K562 (cell line): Measurements from ENCODE around the gene TEX101. TPM values are rescaled to one million over a fixed set of nuclear protein-coding genes. Genes with fewer than 3 reads are reported as not detected.

Experiments used
- ATAC-seq: fragments of 200-7000 bp; cut with Tn5 transposase; 3 replicates; pipeline ENCODE4 v1.9.1; 2020; ENCODE audit warnings: moderate library complexity
- BruUV-seq: library from RNA; stranded (reverse); fragments of 400-500 nt; replicated peaks from 2 replicates; lab custom pipeline; 2021; lab: Mats Ljungman, UMichigan
- CTCF ChIA-PET: fragments of 300-600 bp; formaldehyde crosslinking; extraction: SDS; loops from one replicate; lab custom pipeline; 2021; ENCODE audit warnings: low intra/inter-chr PET ratio; lab: Yijun Ruan, JAX
- POLR2A ChIA-PET: fragments of 300-600, 350-650 bp; sonication (Branson Sonifier 250); formaldehyde crosslinking; extraction: SDS; loops from one replicate; lab custom pipeline; 2021; ENCODE audit warnings: antibody characterized with exemption, inconsistent platforms; lab: Yijun Ruan, JAX
- DNase-seq, 4 experiments: peaks; one replicate each; pipeline versions ENCODE4 v3.0.0 to v3.0.0-alpha.2; 2011 to 2018; ENCODE audit warnings: low spot score in 3 of 4, mixed read lengths in 3 of 4; ENCODE audit errors: extremely low read depth in 1 of 4
- FAIRE-seq: peaks from 2 replicates; lab custom pipeline; 2011; peaks lifted over from hg19 to GRCh38; lab: Jason Lieb, UNC
- H2AFZ ChIP-seq: 2 replicates; pipeline ENCODE4 v1.6.0; 2011; ENCODE audit warnings: low read depth, low read length, control low read depth, inconsistent platforms
- H3K27ac ChIP-seq: fragments of 200-600 bp; 3 replicates; pipeline ENCODE4 v1.8.0; 2011; ENCODE audit warnings: low read depth, mild to moderate bottlenecking, control low read depth, inconsistent platforms, low read length, moderate library complexity, mixed read lengths; ENCODE audit errors: extremely low read depth
- H3K27me3 ChIP-seq, 2 experiments: fragments of 300-600 bp in 1 of 2; 2 replicates in 1 of 2; 3 replicates in 1 of 2; pipeline versions ENCODE4 v1.6.0 to v1.8.0; 2011; ENCODE audit warnings: inconsistent platforms in 2 of 2, low read length in 2 of 2, mild to moderate bottlenecking in 1 of 2, mixed read lengths in 1 of 2, moderate library complexity in 1 of 2; ENCODE audit not compliant: control insufficient read depth in 2 of 2, insufficient read depth in 2 of 2
- H3K36me3 ChIP-seq: fragments of 300-600 bp; 3 replicates; pipeline ENCODE4 v1.8.0; 2011; ENCODE audit warnings: mild to moderate bottlenecking, low read length, inconsistent platforms; ENCODE audit not compliant: control insufficient read depth, insufficient read depth
- H3K4me1 ChIP-seq, 2 experiments: fragments of 200-600 bp in 1 of 2; replicated peaks in 1 of 2; 2 replicates in 1 of 2; 3 replicates in 1 of 2; pipeline versions ENCODE4 v1.5.1 to v1.8.0; 2011; ENCODE audit warnings: inconsistent platforms in 2 of 2, low read length in 2 of 2, mild to moderate bottlenecking in 1 of 2, mixed read lengths in 1 of 2, moderate library complexity in 1 of 2; ENCODE audit not compliant: control insufficient read depth in 2 of 2, insufficient read depth in 2 of 2
- H3K4me2 ChIP-seq: 2 replicates; pipeline ENCODE4 v1.6.1; 2011; ENCODE audit warnings: low read length, control low read depth, inconsistent platforms, mixed read lengths; ENCODE audit not compliant: insufficient read depth
- H3K4me3 ChIP-seq: fragments of 200-600 bp; sonication (generic), shearing (Covaris generic); 2 replicates; pipeline ENCODE4 v1.5.1; 2016; ENCODE audit warnings: control low read depth, inconsistent platforms
- H3K79me2 ChIP-seq: fragments of 200-600 bp; 3 replicates; pipeline ENCODE4 v1.8.0; 2011; ENCODE audit warnings: low read length, inconsistent platforms; ENCODE audit not compliant: control insufficient read depth, insufficient read depth
- H3K9ac ChIP-seq, 2 experiments: 2 replicates each; pipeline versions ENCODE4 v1.6.0 to v1.6.1; 2011; ENCODE audit warnings: low read depth in 2 of 2, low read length in 2 of 2, control low read depth in 1 of 2, inconsistent platforms in 1 of 2, mild to moderate bottlenecking in 1 of 2, mixed read lengths in 1 of 2; ENCODE audit not compliant: insufficient read depth in 1 of 2
- H3K9me1 ChIP-seq: one replicate; pipeline ENCODE4 v1.6.0; 2011; ENCODE audit warnings: inconsistent platforms, mild to moderate bottlenecking, low read length, moderate library complexity; ENCODE audit not compliant: control insufficient read depth, insufficient read depth
- H3K9me3 ChIP-seq: replicated peaks from 2 replicates; pipeline ENCODE4 v1.5.1; 2011; ENCODE audit warnings: low read depth, low read length, inconsistent platforms; ENCODE audit not compliant: control insufficient read depth, insufficient read depth
- H4K20me1 ChIP-seq: replicated peaks from 2 replicates; pipeline ENCODE4 v1.6.1; 2011; ENCODE audit warnings: low read length, inconsistent platforms, mixed read lengths; ENCODE audit not compliant: control insufficient read depth, insufficient read depth
- ARNT ChIP-seq, 2 experiments: fragments of 450-650 bp; IDR thresholded peaks; 2 replicates each; pipeline ENCODE4 v1.6.1; 2016; ENCODE audit warnings: mild to moderate bottlenecking in 1 of 2
- E2F6 ChIP-seq, 2 experiments: IDR thresholded peaks; 2 replicates each; pipeline ENCODE4 v1.6.1; 2011; ENCODE audit warnings: borderline replicate concordance in 1 of 2, control low read depth in 1 of 2, low read depth in 1 of 2, low read length in 1 of 2, mild to moderate bottlenecking in 1 of 2, mixed read lengths in 1 of 2, moderate library complexity in 1 of 2; ENCODE audit not compliant: insufficient read depth in 1 of 2, insufficient read length in 1 of 2, poor library complexity in 1 of 2, severe bottlenecking in 1 of 2; ENCODE audit errors: extremely low read depth in 1 of 2
- EGR1 ChIP-seq: fragments of 450-650 bp; conservative IDR thresholded peaks from 2 replicates; pipeline ENCODE4 v1.6.1; 2017; ENCODE audit warnings: mild to moderate bottlenecking
- NRF1 ChIP-seq, 2 experiments: fragments of 450-650 bp; IDR thresholded peaks in 1 of 2; conservative IDR thresholded peaks in 1 of 2; 2 replicates each; pipeline ENCODE4 v1.6.1; 2014; ENCODE audit warnings: mild to moderate bottlenecking in 2 of 2
- PCBP2 ChIP-seq: fragments of 200-400 bp; formaldehyde crosslinking; IDR thresholded peaks from 2 replicates; pipeline ENCODE4 v1.6.1; 2018; ENCODE audit warnings: low read length, low read depth, mild to moderate bottlenecking, moderate library complexity; ENCODE audit not compliant: poor library complexity, severe bottlenecking
- VEZF1 ChIP-seq: fragments of 200-800 bp; sonication (Bioruptor generic); IDR thresholded peaks from 2 replicates; pipeline ENCODE4 v1.6.1; 2017; ENCODE audit warnings: missing genetic modification characterization, missing compliant biosample characterization
- WGBS: fragments of 100-300 bp; shearing (Covaris generic); methylation state at CpG from one replicate; pipeline ENCODE4 v1.1.6; 2016; ENCODE audit warnings: low coverage, mixed read lengths; ENCODE audit not compliant: insufficient coverage; ENCODE audit errors: missing lambda C conversion rate; 5-methylcytosine and 5-hydroxymethylcytosine counted together
- in situ Hi-C: fragments of 300-500 bp; cut with MboI; formaldehyde crosslinking; loops from 4 replicates; pipeline ENCODE4 v1.15.0; 2018; ENCODE audit warnings: inconsistent platforms, mixed read lengths
- intact Hi-C: fragments of 100-400 bp; cut with micrococcal nuclease; formaldehyde crosslinking; loops from 2 replicates; pipeline ENCODE4 v1.14.2; 2022
- polyA plus RNA-seq, 8 experiments: library from polyadenylated mRNA; depleted of rRNA in 4 of 8; stranded (reverse) in 5 of 8; unstranded in 3 of 8; fragments of >200 nt; fragmentation: Nextera tagmentation in 2 of 8; fragmentation: Illumina TruSeq in 1 of 8; extraction: Ambion mirVana in 2 of 8; extraction: Trizol in 1 of 8; gene quantifications; 2 replicates each; pipeline versions ENCODE4 v1.2.1 to v1.2.3, GENCODE V29; 2011 to 2014; ENCODE audit warnings: inconsistent platforms in 1 of 8, missing spikeins in 1 of 8
- total RNA-seq, 7 experiments: library from RNA; depleted of rRNA in 6 of 7; stranded (reverse); fragments of >200 nt in 6 of 7; fragmentation: Illumina TruSeq in 2 of 7; extraction: Trizol in 2 of 7; gene quantifications; 2 replicates each; pipeline versions ENCODE4 v1.2.1 to v1.2.3, GENCODE V29; 2011 to 2021; ENCODE audit warnings: low replicate concordance in 1 of 7

TEX101 gene
- total and polyA plus RNA-seq, 9 of the 15 experiments (the other 6 are each of a cell fraction or from before 2014, with no cell fraction given), result 0.10 to 0.36 (median 0.14) TPM; not detected in 6

DNA sequence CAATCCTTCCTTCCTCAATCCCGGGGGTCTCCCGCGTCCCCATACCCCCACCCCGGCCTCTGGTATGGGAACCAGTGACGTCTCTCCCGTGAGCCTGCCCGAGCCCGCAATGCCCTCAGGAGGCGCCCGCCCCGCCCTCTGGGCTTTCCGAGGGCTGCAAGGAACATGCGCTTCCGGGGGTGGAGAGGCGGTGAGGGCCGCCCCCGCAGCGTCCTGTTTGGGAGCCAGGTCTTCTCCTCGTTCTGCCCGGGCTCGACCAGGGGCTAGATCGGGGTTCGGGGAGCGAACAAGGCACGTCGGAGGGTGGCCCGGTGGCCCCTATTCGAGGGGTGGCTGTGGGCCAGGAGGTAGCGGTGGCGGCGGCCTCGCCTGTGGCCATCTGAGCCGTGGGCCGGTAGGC lies 6.6 kb upstream of the TEX101 start:
- BruUV-seq, result no TSS peak
- Histone ChIP-seq H3K4me3 (no peak overlapping the region), H4K20me1 (no peaks in the 10 kb centered on the region), H2AFZ (peak overlapping the region; percentile 65; the same call in 1 of the 2 replicates), H3K9ac (no peak overlapping the region; a peak in 1 of 4 replicates), H3K4me1 (peaks cover 0 to 10% of the 10 kb centered on the region in 2 experiments; a peak in 3 of 5 replicates), H3K9me1 (peaks cover 4% of the 10 kb centered on the region), H3K9me3 (no peaks in the 10 kb centered on the region), H3K79me2 (no peaks in the 10 kb centered on the region), H3K36me3 (no peaks in the 10 kb centered on the region), H3K27me3 (peaks cover 15 to 17% of the 10 kb centered on the region in 2 experiments; a peak in 3 of 5 replicates), H3K27ac (no peak overlapping the region), H3K4me2 (no peak overlapping the region)
- CTCF ChIA-PET, result no interaction called here
- 13% methylated on average over 34 of the region's 34 CpGs for WGBS
- DNase-seq, result peak in 3 of 4 experiments; percentile 24 to 39 (median 24)
- TF ChIP-seq VEZF1 (CRISPR knock-in tag) (0 out of 2 replicates have a peak, but pooled peaks have one; percentile 18), NRF1 (conservative IDR thresholded peaks at IDR 0.05 in 1 of 2, IDR thresholded peaks at IDR 0.05 in 1 of 2) (peak in 1 of 2 experiments; percentile 32; a peak in 1 of 4 replicates), EGR1 (peak; percentile 59), PCBP2 (no peak), E2F6 (IDR thresholded peaks at IDR 0.05; ENCODE audit: borderline replicate concordance in 1 of 2, extremely low read depth in 1 of 2, insufficient read depth in 1 of 2, insufficient read length in 1 of 2, low read depth in 1 of 2, low read length in 1 of 2, poor library complexity in 1 of 2, severe bottlenecking in 1 of 2) (peak in 1 of 2 experiments; percentile 30), ARNT (IDR thresholded peaks at IDR 0.05) (no peak)
- peak; percentile 54; the same call in 2 of the 3 replicates for ATAC-seq
- intact Hi-C loops, result no loop called here
- POLR2A ChIA-PET, result no interaction called here
- no peak for FAIRE-seq
- in situ Hi-C loops, result no loop called here
